Non-pigmented ciliary epithelial cell (primary cell): ENCODE measurements around the gene IFITM5.
"Not testable (repeated sequence)": the region's sequence is repeated elsewhere in the genome, so short reads cannot be mapped to it uniquely, and the experiment has no call there.

ENCODE experiments used
- DNase-seq: peaks from one replicate; pipeline ENCODE4 v3.0.0-alpha.2; 2010; ENCODE audit warnings: low read depth

The IFITM5 gene

GRCh38 chr11:295351-296170 is 3.8 kb downstream of the IFITM5 start:
- no peak for DNase-seq

DNA sequence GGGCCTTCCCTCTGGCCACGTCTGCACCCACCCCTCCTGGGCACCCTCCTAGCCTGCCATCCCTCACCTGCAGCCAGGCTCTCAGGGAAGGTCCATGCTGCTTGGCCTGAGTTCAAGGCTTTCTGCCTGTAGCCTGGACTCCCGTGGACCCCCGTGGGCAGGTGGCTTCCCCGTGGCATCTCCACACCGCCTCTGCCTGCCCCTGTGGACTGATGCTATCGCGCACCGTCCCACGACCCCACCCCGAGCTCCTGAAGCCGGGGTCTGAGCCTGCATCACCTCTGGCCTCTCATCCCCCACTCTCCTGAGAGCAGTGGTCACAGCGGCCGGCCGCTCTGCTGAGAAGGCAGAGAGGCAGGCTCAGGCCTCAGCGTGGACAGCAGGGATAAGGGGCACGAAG is 4.5 kb downstream of the IFITM5 start:
- DNase-seq = no peak

DNA sequence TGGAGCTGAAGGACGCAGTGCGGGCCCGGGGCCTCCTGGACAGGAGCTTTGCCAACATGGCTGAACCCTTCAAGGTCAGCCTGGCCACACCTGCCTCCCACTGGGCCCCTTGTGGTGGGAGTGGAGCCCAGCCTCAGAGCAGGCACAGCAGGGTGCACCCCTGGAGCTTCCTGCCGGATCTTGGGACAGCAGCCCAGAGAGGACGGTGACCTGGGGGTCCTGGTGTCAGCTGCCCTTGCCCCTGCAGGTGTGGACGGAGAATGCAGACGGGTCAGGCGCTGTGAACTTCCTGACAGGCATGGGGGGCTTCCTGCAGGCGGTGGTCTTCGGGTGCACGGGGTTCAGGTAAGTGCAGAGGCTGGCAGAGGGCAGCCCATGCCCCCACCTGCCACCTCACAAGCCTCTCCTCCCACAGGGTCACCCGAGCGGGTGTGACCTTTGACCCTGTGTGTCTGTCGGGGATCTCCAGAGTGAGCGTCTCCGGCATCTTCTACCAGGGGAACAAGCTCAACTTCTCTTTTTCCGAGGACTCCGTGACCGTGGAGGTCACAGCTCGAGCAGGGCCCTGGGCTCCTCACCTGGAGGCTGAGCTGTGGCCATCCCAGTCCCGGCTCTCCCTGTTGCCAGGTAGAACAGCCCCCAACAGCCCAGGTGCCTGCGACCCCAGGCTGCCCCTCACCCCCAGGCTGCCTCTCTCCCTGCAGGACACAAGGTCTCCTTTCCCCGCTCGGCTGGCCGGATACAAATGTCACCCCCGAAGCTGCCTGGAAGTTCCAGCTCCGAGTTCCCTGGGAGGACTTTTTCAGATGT is 5.3 kb downstream of the IFITM5 start:
- no peak for DNase-seq

GRCh38 chr11:293271-293851 is 6.0 kb downstream of the IFITM5 start:
- DNase-seq = no peak

DNA sequence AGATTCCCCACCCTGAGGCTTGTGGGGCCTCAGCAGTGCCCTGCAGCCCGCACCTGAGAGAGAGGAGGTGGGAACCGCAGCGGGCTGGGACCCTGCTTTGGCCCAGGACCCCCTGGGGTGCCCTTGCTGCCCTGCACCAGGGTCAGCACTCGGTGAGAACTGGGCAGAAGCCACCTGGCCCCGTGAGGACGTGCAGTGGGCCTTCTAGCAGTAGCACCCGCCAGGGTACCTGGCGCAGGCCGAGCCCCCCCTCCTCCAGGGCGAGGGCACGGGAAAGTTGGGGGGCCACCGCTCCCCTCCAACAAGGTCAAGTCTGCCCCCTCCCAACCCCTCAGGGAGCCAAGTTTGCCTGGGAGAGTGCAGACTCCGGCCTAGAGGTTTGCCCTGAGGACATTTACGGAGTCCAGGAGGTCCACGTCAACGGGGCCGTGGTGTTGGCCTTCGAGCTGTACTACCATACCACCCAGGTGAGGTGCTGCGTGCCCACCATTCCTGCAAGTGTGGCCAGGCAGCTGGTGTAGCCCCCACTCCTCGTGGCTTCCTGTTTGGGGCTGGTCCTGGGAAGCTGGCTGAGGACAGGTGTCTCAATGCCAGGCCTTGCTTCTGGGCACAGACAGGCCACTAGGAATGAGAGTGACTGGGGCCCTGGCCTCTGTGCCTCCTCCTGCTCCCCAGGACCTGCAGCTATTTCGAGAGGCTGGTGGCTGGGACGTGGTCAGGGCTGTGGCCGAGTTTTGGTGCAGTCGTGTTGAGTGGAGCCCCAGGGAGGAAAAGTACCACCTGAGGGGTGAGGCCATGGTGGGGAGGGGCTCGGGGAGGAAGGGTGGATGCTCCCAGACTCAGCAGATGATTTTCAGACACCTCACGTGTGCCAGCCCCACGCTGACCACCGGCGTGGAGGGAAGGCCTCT is 6.9 kb downstream of the IFITM5 start:
- DNase-seq = no peak

- no peak for DNase-seq
Measured at GRCh38 chr11:291281-292210, 7.8 kb downstream of the IFITM5 start.

GRCh38 chr11:290621-291231 is 8.6 kb downstream of the IFITM5 start:
- DNase-seq = no peak

DNA sequence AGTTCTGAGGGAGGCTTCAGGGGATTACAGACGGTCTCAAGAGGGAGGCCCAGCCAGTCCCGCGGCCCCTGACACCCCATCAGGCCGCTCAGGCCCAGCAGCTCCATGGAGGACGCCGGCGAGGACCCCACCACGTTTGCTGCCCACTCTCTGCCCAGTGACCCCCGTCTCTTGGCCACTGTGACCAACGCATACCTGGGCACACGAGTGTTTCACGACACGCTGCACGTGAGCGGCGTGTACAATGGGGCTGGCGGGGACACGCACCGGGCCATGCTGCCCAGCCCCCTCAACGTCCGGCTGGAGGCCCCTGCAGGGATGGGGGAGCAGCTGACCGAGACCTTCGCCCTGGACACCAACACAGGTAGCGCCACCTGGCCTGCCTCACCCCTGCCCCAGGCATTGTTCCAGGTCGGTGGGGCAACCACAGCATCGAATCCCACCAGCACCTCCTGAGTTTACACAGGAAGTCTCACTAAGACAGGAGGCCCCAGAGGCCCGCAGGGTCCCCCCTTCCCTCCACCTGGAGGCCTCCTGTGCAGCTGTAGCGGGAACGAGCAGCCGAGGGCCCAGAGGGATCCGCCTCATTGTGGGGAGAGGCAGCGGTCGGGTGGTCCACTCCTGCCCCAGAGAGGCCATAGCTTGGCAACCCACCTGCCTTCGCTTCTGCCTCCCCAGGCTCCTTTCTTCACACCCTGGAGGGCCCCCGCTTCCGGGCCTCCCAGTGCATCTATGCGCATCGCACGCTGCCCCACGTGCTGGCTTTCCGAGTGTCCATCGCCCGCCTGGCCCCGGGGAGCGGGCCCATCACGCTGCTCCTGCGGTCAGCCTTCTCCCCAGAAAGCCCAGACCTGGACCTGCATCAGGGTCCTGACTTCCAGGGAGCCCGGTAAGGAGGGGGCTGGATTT is 9.4 kb downstream of the IFITM5 start:
- DNase-seq = no peak

DNA sequence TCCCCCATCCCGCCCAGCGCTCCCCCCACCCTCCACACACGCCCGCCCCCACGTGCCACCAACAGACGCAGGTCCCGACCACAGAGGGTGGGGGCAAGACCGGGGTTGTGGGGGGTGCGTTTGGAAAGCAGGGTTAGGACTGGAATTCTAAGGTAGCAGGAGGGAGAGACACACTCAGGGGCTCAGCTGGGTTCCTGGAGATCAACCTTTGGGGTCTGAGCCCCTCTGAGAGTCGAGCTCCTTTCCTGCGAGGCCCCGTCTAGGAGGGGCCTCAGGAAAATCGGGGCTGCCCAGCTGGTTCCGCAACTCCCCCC is 10.0 kb downstream of the IFITM5 start:
- no peak for DNase-seq

GRCh38 chr11:288478-289397 is 10.6 kb downstream of the IFITM5 start, which contains the start of gene PGGHG:
Gene PGGHG (plus strand): TSS chr11:289126. CDS start chr11:289817, 691 bp downstream.
- DNase-seq = no peak

GRCh38 chr11:287821-288477 is 11.4 kb downstream of the IFITM5 start:
- no peak for DNase-seq

GRCh38 chr11:286977-287820 is 12.1 kb downstream of the IFITM5 start:
- not testable (repeated sequence) for DNase-seq

DNA sequence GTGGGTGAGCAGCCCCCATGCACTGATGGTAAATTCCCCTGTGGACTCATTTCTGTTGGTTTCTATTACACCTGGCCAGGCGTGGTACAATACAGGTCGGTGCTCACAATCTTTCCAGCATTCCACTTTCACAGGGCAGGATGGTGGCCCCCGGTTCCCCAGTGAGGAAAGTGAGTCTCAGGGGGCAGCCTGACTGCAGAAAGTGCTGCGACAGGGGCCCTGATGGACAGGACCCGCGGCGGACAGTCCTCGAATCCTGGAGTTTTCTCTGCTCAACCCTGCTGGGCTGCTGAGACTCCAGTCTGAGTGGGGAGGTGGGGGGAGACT is 13.5 kb downstream of the IFITM5 start:
- no peak for DNase-seq

- DNase-seq = no peak
Measured at GRCh38 chr11:285021-285893, 14.1 kb downstream of the IFITM5 start.

GRCh38 chr11:284105-285020 is 15.0 kb downstream of the IFITM5 start:
- no peak for DNase-seq
